Measurements from ENCODE around the gene SLC5A11. TPM values are rescaled to one million over a fixed set of nuclear protein-coding genes. Genes with fewer than 3 reads are reported as not detected.
"Not testable (repeated sequence)": the region's sequence is repeated elsewhere in the genome, so short reads cannot be mapped to it uniquely, and the experiment has no call there.

The SLC5A11 gene
- total RNA-seq, 1 donor from 2014 or later: not detected

DNA sequence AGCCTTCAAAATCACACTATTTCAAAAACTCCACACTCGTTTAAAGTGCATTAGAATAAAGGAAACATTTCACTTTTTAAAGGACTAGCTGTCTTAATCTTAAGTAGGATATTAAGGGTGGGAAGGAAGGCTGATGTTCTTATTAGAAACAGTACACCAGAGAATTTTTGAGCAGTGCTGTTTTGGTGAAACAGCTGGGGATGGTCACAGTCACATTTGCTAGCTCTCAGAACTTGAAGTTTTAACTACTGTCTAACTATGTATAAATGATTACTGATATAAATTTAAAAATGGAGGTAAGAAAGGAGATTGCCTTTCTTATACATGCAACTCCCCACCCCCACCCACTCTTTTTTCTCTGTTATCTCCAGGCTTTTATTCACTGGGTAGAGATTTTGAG lies 38.5 kb upstream of the SLC5A11 start:
- no peak overlapping the region for H3K27ac Mint-ChIP-seq (ENCODE audit: unreplicated experiment)
- no peak for DNase-seq (ENCODE audit: low spot score)
- no peak overlapping the region for H3K4me3 Mint-ChIP-seq (ENCODE audit: unreplicated experiment)
- TF ChIP-seq, protein P1, sequence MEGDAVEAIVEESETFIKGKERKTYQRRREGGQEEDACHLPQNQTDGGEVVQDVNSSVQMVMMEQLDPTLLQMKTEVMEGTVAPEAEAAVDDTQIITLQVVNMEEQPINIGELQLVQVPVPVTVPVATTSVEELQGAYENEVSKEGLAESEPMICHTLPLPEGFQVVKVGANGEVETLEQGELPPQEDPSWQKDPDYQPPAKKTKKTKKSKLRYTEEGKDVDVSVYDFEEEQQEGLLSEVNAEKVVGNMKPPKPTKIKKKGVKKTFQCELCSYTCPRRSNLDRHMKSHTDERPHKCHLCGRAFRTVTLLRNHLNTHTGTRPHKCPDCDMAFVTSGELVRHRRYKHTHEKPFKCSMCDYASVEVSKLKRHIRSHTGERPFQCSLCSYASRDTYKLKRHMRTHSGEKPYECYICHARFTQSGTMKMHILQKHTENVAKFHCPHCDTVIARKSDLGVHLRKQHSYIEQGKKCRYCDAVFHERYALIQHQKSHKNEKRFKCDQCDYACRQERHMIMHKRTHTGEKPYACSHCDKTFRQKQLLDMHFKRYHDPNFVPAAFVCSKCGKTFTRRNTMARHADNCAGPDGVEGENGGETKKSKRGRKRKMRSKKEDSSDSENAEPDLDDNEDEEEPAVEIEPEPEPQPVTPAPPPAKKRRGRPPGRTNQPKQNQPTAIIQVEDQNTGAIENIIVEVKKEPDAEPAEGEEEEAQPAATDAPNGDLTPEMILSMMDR (IDR thresholded peaks at IDR 0.05; ENCODE audit: unreplicated experiment): no peak
- peaks cover 2% of the 10 kb centered on the region for H3K4me1 Mint-ChIP-seq (ENCODE audit: unreplicated experiment)
- no peaks in the 10 kb centered on the region for H3K27me3 Mint-ChIP-seq (ENCODE audit: unreplicated experiment)
- peaks cover 52% of the 10 kb centered on the region for H3K36me3 Mint-ChIP-seq (ENCODE audit: low read depth, unreplicated experiment)
- no peaks in the 10 kb centered on the region for H3K9me3 Mint-ChIP-seq (ENCODE audit: unreplicated experiment)

DNA sequence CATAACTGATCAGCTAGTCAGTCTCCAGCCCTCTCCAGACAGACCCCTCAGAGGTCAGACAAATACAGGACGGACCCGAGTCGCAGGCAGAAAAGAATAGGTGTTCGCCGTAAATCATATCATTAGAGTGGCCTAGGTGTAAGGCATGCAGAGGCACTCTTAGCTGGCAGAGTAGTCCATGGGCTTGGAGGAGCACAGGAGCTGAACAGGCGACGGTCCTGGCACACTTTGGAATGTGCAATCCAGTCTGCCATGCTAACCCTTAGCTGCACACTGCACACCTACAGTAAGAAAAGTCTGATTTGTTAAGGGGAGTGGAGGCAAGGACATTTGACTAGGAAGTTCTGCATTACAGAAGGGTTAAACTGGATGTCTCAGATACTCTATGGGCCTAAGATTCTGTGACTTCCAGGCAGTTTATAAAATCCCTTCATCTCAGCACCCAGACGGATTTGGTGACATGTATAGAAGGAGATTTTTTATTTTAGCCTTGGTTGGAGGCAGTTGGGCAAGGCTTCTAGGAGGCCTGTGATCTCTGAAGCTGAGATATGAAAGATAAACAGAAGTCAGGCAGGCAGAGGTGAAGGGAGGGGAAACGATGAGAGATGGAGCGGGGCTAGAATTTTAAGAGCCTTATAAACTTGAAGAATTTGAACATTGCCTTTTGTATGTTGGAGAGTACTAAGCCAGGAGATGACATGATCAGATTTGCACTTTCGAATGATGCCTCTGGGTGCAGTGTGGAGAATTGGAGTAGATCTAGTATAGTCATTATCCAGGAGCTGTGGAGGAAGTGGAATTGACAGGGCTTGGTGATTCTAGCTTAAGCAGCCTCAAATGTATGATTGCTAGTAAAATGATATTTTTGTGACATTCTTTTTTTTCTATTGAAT lies 34.6 kb upstream of the SLC5A11 start:
- Mint-ChIP-seq H3K27ac (ENCODE audit: unreplicated experiment) (no peak overlapping the region), H3K4me3 (ENCODE audit: unreplicated experiment) (no peak overlapping the region), H3K4me1 (ENCODE audit: unreplicated experiment) (no peaks in the 10 kb centered on the region), H3K27me3 (ENCODE audit: unreplicated experiment) (peaks cover 2% of the 10 kb centered on the region), H3K9me3 (ENCODE audit: unreplicated experiment) (no peaks in the 10 kb centered on the region), H3K36me3 (ENCODE audit: low read depth, unreplicated experiment) (peaks cover 50% of the 10 kb centered on the region)
- TF ChIP-seq, protein P1 (IDR thresholded peaks at IDR 0.05; ENCODE audit: unreplicated experiment): no peak
- no peak for DNase-seq (ENCODE audit: low spot score)

- not testable (repeated sequence) for H3K27me3 Mint-ChIP-seq (ENCODE audit: unreplicated experiment); H3K27ac Mint-ChIP-seq (ENCODE audit: unreplicated experiment); DNase-seq (ENCODE audit: low spot score); H3K4me1 Mint-ChIP-seq (ENCODE audit: unreplicated experiment); H3K4me3 Mint-ChIP-seq (ENCODE audit: unreplicated experiment); H3K9me3 Mint-ChIP-seq (ENCODE audit: unreplicated experiment)
- H3K36me3 Mint-ChIP-seq (ENCODE audit: low read depth, unreplicated experiment): peaks cover 38% of the 10 kb centered on the region
These were observed 33.0 kb upstream of the SLC5A11 start for GRCh38 chr16:24812813-24813212.

- peaks cover 8% of the 10 kb centered on the region for H3K4me1 Mint-ChIP-seq (ENCODE audit: unreplicated experiment)
- H3K36me3 Mint-ChIP-seq (ENCODE audit: low read depth, unreplicated experiment): peaks cover 52% of the 10 kb centered on the region
- H3K27ac Mint-ChIP-seq (ENCODE audit: unreplicated experiment): no peak overlapping the region
- H3K4me3 Mint-ChIP-seq (ENCODE audit: unreplicated experiment): peak overlapping the region; percentile 35
- DNase-seq (ENCODE audit: low spot score): no peak
- TF ChIP-seq, protein P1 (IDR thresholded peaks at IDR 0.05; ENCODE audit: unreplicated experiment): no peak
- H3K27me3 Mint-ChIP-seq (ENCODE audit: unreplicated experiment): peaks cover 2% of the 10 kb centered on the region
- no peaks in the 10 kb centered on the region for H3K9me3 Mint-ChIP-seq (ENCODE audit: unreplicated experiment)
These were observed 30.7 kb upstream of the SLC5A11 start for GRCh38 chr16:24815021-24815420.

DNA sequence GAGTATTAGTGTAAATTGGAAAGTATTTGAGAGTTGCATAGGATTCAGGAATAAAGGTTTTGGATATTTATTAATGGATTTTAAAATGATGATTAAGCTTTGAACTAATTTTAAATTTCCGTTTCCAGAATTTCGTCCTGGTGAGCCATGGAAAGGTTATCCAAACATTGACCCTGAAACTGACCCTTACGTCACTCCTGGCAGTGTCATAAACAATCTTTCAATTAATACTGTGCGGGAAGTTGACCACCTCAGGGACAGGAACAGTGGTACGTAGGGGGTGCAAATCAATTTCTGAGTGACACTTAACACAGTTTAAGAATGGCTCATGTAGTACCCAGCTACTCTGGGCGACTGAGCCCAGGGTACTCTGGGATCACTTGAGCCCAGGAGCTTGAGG lies 29.1 kb upstream of the SLC5A11 start:
- Mint-ChIP-seq H3K4me3 (ENCODE audit: unreplicated experiment) (no peak overlapping the region), H3K27ac (ENCODE audit: unreplicated experiment) (no peak overlapping the region), H3K9me3 (ENCODE audit: unreplicated experiment) (no peaks in the 10 kb centered on the region), H3K4me1 (ENCODE audit: unreplicated experiment) (peaks cover 14% of the 10 kb centered on the region), H3K36me3 (ENCODE audit: low read depth, unreplicated experiment) (peaks cover 51% of the 10 kb centered on the region), H3K27me3 (ENCODE audit: unreplicated experiment) (peaks cover 2% of the 10 kb centered on the region)
- no peak for DNase-seq (ENCODE audit: low spot score)
- TF ChIP-seq, protein P1 (IDR thresholded peaks at IDR 0.05; ENCODE audit: unreplicated experiment): no peak

Measured in endothelial cell (in vitro differentiated cells).